IMR-90 (cell line): ENCODE results near the gene DENND1A. TPM values are rescaled to one million over a fixed set of nuclear protein-coding genes. Genes with fewer than 3 reads are reported as not detected.

Experiments
- ATAC-seq: fragments of 200-7000 bp; cut with Tn5 transposase; 2 replicates; pipeline ENCODE4 v1.9.1; 2020; ENCODE audit warnings: low read depth, mild to moderate bottlenecking, moderate library complexity
- BruUV-seq: library from RNA; stranded (reverse); fragments of 400-500 nt; replicated peaks from 2 replicates; lab custom pipeline; 2021; lab: Mats Ljungman, UMichigan
- CTCF ChIA-PET: fragments of 300-600 bp; formaldehyde crosslinking; extraction: SDS; loops from one replicate; lab custom pipeline; 2021; ENCODE audit warnings: antibody characterized with exemption; lab: Yijun Ruan, JAX
- POLR2A ChIA-PET: fragments of 300-600 bp; sonication (Branson Sonifier 250); formaldehyde crosslinking; loops from one replicate; lab custom pipeline; 2022; ENCODE audit warnings: antibody characterized with exemption; ENCODE audit not compliant: unreplicated experiment; lab: Charles Lee
- DNase-seq: peaks from one replicate; pipeline ENCODE4 v3.0.0; 2013
- H2AFZ ChIP-seq: replicated peaks from 2 replicates; pipeline ENCODE3; 2013; ENCODE audit warnings: low read length, mild to moderate bottlenecking; ENCODE audit not compliant: poor library complexity
- H2AK5ac ChIP-seq: 2 replicates; pipeline ENCODE4 v1.6.1; 2013; ENCODE audit warnings: low read depth, low read length, inconsistent platforms
- H2AK9ac ChIP-seq: replicated peaks from 2 replicates; pipeline ENCODE3; 2013; ENCODE audit warnings: mild to moderate bottlenecking, low read depth, low read length, moderate library complexity; ENCODE audit not compliant: poor library complexity
- H2BK120ac ChIP-seq: 2 replicates; pipeline ENCODE4 v1.6.1; 2013; ENCODE audit warnings: low read depth, low read length, inconsistent platforms
- H2BK15ac ChIP-seq: 3 replicates; pipeline ENCODE4 v1.6.1; 2013; ENCODE audit warnings: low read depth, low read length, inconsistent platforms
- H2BK20ac ChIP-seq: 2 replicates; pipeline ENCODE4 v1.6.1; 2013; ENCODE audit warnings: low read depth, mild to moderate bottlenecking, inconsistent platforms, low read length, moderate library complexity
- H2BK5ac ChIP-seq: 2 replicates; pipeline ENCODE4 v1.6.1; 2013; ENCODE audit warnings: mild to moderate bottlenecking, low read depth, low read length, inconsistent platforms; ENCODE audit not compliant: poor library complexity, severe bottlenecking
- H3K14ac ChIP-seq: replicated peaks from 2 replicates; pipeline ENCODE4 v1.6.1; 2013; ENCODE audit warnings: low read depth, low read length, inconsistent platforms
- H3K18ac ChIP-seq: 2 replicates; pipeline ENCODE4 v1.6.1; 2013; ENCODE audit warnings: low read depth, low read length, control low read depth
- H3K23ac ChIP-seq: 2 replicates; pipeline ENCODE4 v1.6.1; 2013; ENCODE audit warnings: low read depth, low read length, inconsistent platforms
- H3K27ac ChIP-seq: 2 replicates; pipeline ENCODE4 v1.5.1; 2013; ENCODE audit warnings: mild to moderate bottlenecking, control low read depth, low read length; ENCODE audit not compliant: insufficient read depth
- H3K27me3 ChIP-seq: 2 replicates; pipeline ENCODE4 v1.6.1; 2013; ENCODE audit warnings: low read length; ENCODE audit not compliant: control insufficient read depth, insufficient read depth
- H3K36me3 ChIP-seq: 2 replicates; pipeline ENCODE4 v1.6.1; 2013; ENCODE audit warnings: low read length, mixed read lengths; ENCODE audit not compliant: control insufficient read depth, insufficient read depth
- H3K4ac ChIP-seq: 2 replicates; pipeline ENCODE4 v1.6.1; 2013; ENCODE audit warnings: low read depth, low read length, inconsistent platforms
- H3K4me1 ChIP-seq: 2 replicates; pipeline ENCODE4 v1.6.1; 2013; ENCODE audit warnings: low read length, mixed read lengths; ENCODE audit not compliant: control insufficient read depth, insufficient read depth
- H3K4me2 ChIP-seq: 2 replicates; pipeline ENCODE4 v1.6.1; 2013; ENCODE audit warnings: low read depth, mild to moderate bottlenecking, control low read depth, low read length, moderate library complexity
- H3K4me3 ChIP-seq: 2 replicates; pipeline ENCODE4 v1.5.1; 2013; ENCODE audit warnings: low read depth, mild to moderate bottlenecking, control low read depth, low read length, moderate library complexity; ENCODE audit not compliant: insufficient read depth
- H3K56ac ChIP-seq: 2 replicates; pipeline ENCODE4 v1.6.1; 2013; ENCODE audit warnings: low read length, inconsistent platforms; ENCODE audit not compliant: insufficient read depth; ENCODE audit errors: extremely low read depth
- H3K79me1 ChIP-seq, 2 experiments: 2 replicates each; pipeline ENCODE4 v1.6.1; 2013; ENCODE audit warnings: low read length in 2 of 2, inconsistent platforms in 1 of 2, low read depth in 1 of 2
- H3K9ac ChIP-seq: 2 replicates; pipeline ENCODE4 v1.6.1; 2013; ENCODE audit warnings: low read depth, low read length, control low read depth
- H3K9me1 ChIP-seq: 2 replicates; pipeline ENCODE4 v1.6.1; 2013; ENCODE audit warnings: low read length, inconsistent platforms; ENCODE audit not compliant: insufficient read depth
- H3K9me3 ChIP-seq: 2 replicates; pipeline ENCODE4 v1.6.1; 2013; ENCODE audit warnings: low read length; ENCODE audit not compliant: control insufficient read depth, insufficient read depth
- H4K20me1 ChIP-seq: 2 replicates; pipeline ENCODE4 v1.6.1; 2013; ENCODE audit warnings: low read length, inconsistent platforms; ENCODE audit not compliant: insufficient read depth
- H4K5ac ChIP-seq: 2 replicates; pipeline ENCODE4 v1.6.1; 2013; ENCODE audit warnings: mild to moderate bottlenecking, low read depth, low read length, control low read depth
- H4K8ac ChIP-seq, 2 experiments: 2 replicates each; pipeline ENCODE4 v1.6.1; 2013; ENCODE audit warnings: low read depth in 2 of 2, low read length in 2 of 2, control low read depth in 1 of 2, inconsistent platforms in 1 of 2
- H4K91ac ChIP-seq: 2 replicates; pipeline ENCODE4 v1.6.1; 2013; ENCODE audit warnings: low read depth, low read length, inconsistent platforms; ENCODE audit not compliant: insufficient read depth
- FOS ChIP-seq: fragments of 150-350 bp; IDR thresholded peaks from 2 replicates; pipeline ENCODE4 v1.6.1; 2016; ENCODE audit warnings: low read depth, low read length
- WGBS, 2 experiments: methylation state at CpG; one replicate each; pipeline versions ENCODE4 v1.1.5 to v1.1.7; 2013; ENCODE audit warnings: missing lambda C conversion rate in 2 of 2; ENCODE audit not compliant: insufficient read length in 1 of 2; ENCODE audit errors: extremely low coverage in 2 of 2; 5-methylcytosine and 5-hydroxymethylcytosine counted together
- dilution Hi-C: fragments of 300-500 bp; cut with HindIII; formaldehyde crosslinking; loops from one replicate; pipeline ENCODE4 v1.14.3; 2018; ENCODE audit warnings: low sequenced_read_pairs; ENCODE audit not compliant: unreplicated experiment
- in situ Hi-C: fragments of 300-500 bp; cut with MboI; formaldehyde crosslinking; loops from 3 replicates; pipeline ENCODE4 v1.14.3; 2019; ENCODE audit warnings: low sequenced_read_pairs, inconsistent platforms, mixed read lengths
- intact Hi-C: fragments of 100-400 bp; cut with micrococcal nuclease; formaldehyde crosslinking; loops from 2 replicates; pipeline ENCODE4 v1.10.0; 2022
- polyA plus RNA-seq, 3 experiments: library from polyadenylated mRNA; depleted of rRNA; stranded (reverse); fragments of >200 nt; gene quantifications; 2 replicates each; pipeline ENCODE4 v1.2.3, GENCODE V29; 2012; ENCODE audit warnings: low replicate concordance in 1 of 3
- total RNA-seq: library from RNA; depleted of rRNA; stranded (reverse); fragments of >200 nt; gene quantifications from 2 replicates; pipeline ENCODE4 v1.2.3, GENCODE V29; 2012

Gene DENND1A
- total and polyA plus RNA-seq, 2 of the 4 experiments (the other 2 are of a cell fraction) = 21.4 to 27.6 TPM

GRCh38 chr9:123376218-123377071, 553.5 kb downstream of the DENND1A start:
- H3K4ac ChIP-seq = no peak overlapping the region
- no peak overlapping the region for H4K8ac ChIP-seq
- H3K14ac ChIP-seq = no peak overlapping the region
- no peak overlapping the region for H4K91ac ChIP-seq
- H4K20me1 ChIP-seq = no peaks in the 10 kb centered on the region
- 51% methylated on average over 4 of the region's 24 CpGs; no CpG with 5 or more reads in 1 of the 2 experiments for WGBS, 2 experiments
- ATAC-seq (no peak), DNase-seq (no peak)
- BruUV-seq = no TSS peak
- no peaks in the 10 kb centered on the region for H3K9me3 ChIP-seq
- H3K23ac ChIP-seq = no peak overlapping the region
- H3K27ac ChIP-seq = no peak overlapping the region
- H3K18ac ChIP-seq = no peak overlapping the region
- dilution Hi-C loops (no loop called here), intact Hi-C loops (no loop called here), in situ Hi-C loops (no loop called here)
- no peak overlapping the region for H2BK15ac ChIP-seq
- H3K4me3 ChIP-seq = no peak overlapping the region
- H3K36me3 ChIP-seq = no peaks in the 10 kb centered on the region
- CTCF ChIA-PET = no interaction called here
- no peak overlapping the region for H2AK5ac ChIP-seq
- no peak overlapping the region for H2BK20ac ChIP-seq
- no peaks in the 10 kb centered on the region for H3K9me1 ChIP-seq
- peaks cover 47% of the 10 kb centered on the region for H3K27me3 ChIP-seq
- peak overlapping the region; percentile 43 for H2AFZ ChIP-seq
- no peak for TF ChIP-seq FOS
- POLR2A ChIA-PET = interaction anchor here (0.5 kb wide), 1 partner anchor 236 kb away, joined by 3 read pairs; no protein-coding TSS in a partner anchor
- no peaks in the 10 kb centered on the region for H3K4me1 ChIP-seq
- no peak overlapping the region for H3K56ac ChIP-seq
- H3K79me1 ChIP-seq = no peaks in the 10 kb centered on the region
- no peak overlapping the region for H2BK5ac ChIP-seq
- no peak overlapping the region for H2AK9ac ChIP-seq
- H3K4me2 ChIP-seq = no peak overlapping the region
- no peak overlapping the region for H3K9ac ChIP-seq
- no peak overlapping the region for H2BK120ac ChIP-seq
- no peak overlapping the region for H4K5ac ChIP-seq
